HCT116 (cell line): ENCODE measurements around the gene UBA7. TPM values are rescaled to one million over a fixed set of nuclear protein-coding genes. Genes with fewer than 3 reads are reported as not detected.

Source experiments
- ATAC-seq: fragments of 200-7000 bp; cut with Tn5 transposase; 2 replicates; pipeline ENCODE4 v1.9.1; 2020; ENCODE audit warnings: mild to moderate bottlenecking, moderate library complexity
- BruUV-seq: library from RNA; stranded (reverse); fragments of 400-500 nt; replicated peaks from 2 replicates; lab custom pipeline; 2021; lab: Mats Ljungman, UMichigan
- CTCF ChIA-PET: fragments of 300-600 bp; sonication (Branson Sonifier 250); formaldehyde crosslinking; loops from one replicate; lab custom pipeline; 2021; ENCODE audit warnings: antibody characterized with exemption; lab: Charles Lee
- POLR2A ChIA-PET: fragments of 300-600, 350-600 bp; sonication (Branson Sonifier 250); formaldehyde crosslinking; loops from one replicate; lab custom pipeline; 2021; ENCODE audit warnings: antibody characterized with exemption; lab: Charles Lee
- RAD21 ChIA-PET, 2 experiments: fragments of 300-600 bp; sonication (Branson Sonifier 250); formaldehyde crosslinking; loops; one replicate each; lab custom pipeline; 2023; ENCODE audit warnings: low total read pairs in 2 of 2; ENCODE audit not compliant: uncharacterized antibody in 2 of 2, unreplicated experiment in 2 of 2, low non-redundant PET in 1 of 2; lab: Charles Lee
- DNase-seq: peaks from one replicate; pipeline ENCODE4 v3.0.0-alpha.2; 2010; ENCODE audit warnings: low read depth, low spot score
- H2AFZ ChIP-seq: fragments of 200-600 bp; shearing (Covaris generic), sonication (generic); 2 replicates; pipeline ENCODE4 v1.6.1; 2017; ENCODE audit warnings: low read depth, mixed run types, mixed read lengths, antibody characterized with exemption, low read length; ENCODE audit not compliant: poor library complexity, severe bottlenecking
- H3K27ac ChIP-seq: 2 replicates; pipeline ENCODE4 v1.5.1; 2012; ENCODE audit warnings: low read depth, low read length
- H3K27me3 ChIP-seq: fragments of 200-600 bp; sonication (generic); 2 replicates; pipeline ENCODE4 v1.6.1; 2016; ENCODE audit warnings: mixed run types, low read length, mixed read lengths; ENCODE audit not compliant: insufficient read depth
- H3K36me3 ChIP-seq, 2 experiments: fragments of 200-500 bp in 1 of 2; fragments of 200-600 bp in 1 of 2; sonication (Bioruptor generic) in 1 of 2; sonication (generic) in 1 of 2; 2 replicates each; pipeline versions ENCODE4 v1.5.1 to v1.6.1; 2014 to 2016; ENCODE audit warnings: low read length in 2 of 2, inconsistent platforms in 1 of 2, mixed read lengths in 1 of 2, mixed run types in 1 of 2; ENCODE audit not compliant: insufficient read depth in 2 of 2, control insufficient read depth in 1 of 2
- H3K4me1 ChIP-seq, 2 experiments: fragments of 200-600 bp in 1 of 2; sonication (generic) in 1 of 2; 2 replicates each; pipeline versions ENCODE4 v1.5.1 to v1.6.1; 2012 to 2017; ENCODE audit warnings: low read length in 2 of 2, inconsistent platforms in 1 of 2, mild to moderate bottlenecking in 1 of 2, mixed read lengths in 1 of 2, mixed run types in 1 of 2, moderate library complexity in 1 of 2; ENCODE audit not compliant: insufficient read depth in 2 of 2, control insufficient read depth in 1 of 2
- H3K4me2 ChIP-seq: fragments of 200-600 bp; sonication (generic); 2 replicates; pipeline ENCODE4 v1.6.1; 2017; ENCODE audit warnings: mixed run types, low read length, mixed read lengths
- H3K4me3 ChIP-seq, 2 experiments: fragments of 200-600 bp in 1 of 2; sonication (generic) in 1 of 2; replicated peaks in 1 of 2; 2 replicates each; pipeline ENCODE4 v1.5.1; 2011 to 2016; ENCODE audit warnings: low read length in 2 of 2, control low read depth in 1 of 2, low read depth in 1 of 2, mild to moderate bottlenecking in 1 of 2, mixed read lengths in 1 of 2, mixed run types in 1 of 2
- H3K79me2 ChIP-seq: fragments of 200-600 bp; sonication (generic); 2 replicates; pipeline ENCODE4 v1.6.1; 2017; ENCODE audit warnings: mild to moderate bottlenecking, mixed run types, low read length, moderate library complexity, mixed read lengths; ENCODE audit not compliant: insufficient read depth
- H3K9ac ChIP-seq: fragments of 200-600 bp; sonication (generic); 2 replicates; pipeline ENCODE4 v1.6.1; 2016; ENCODE audit warnings: low read length, mixed read lengths
- H3K9me2 ChIP-seq: fragments of 200-600 bp; sonication (generic), shearing (Covaris generic); 2 replicates; pipeline ENCODE4 v1.6.1; 2017; ENCODE audit warnings: mixed run types, mild to moderate bottlenecking, moderate library complexity; ENCODE audit not compliant: insufficient read depth
- H3K9me3 ChIP-seq, 2 experiments: fragments of 200-500 bp in 1 of 2; fragments of 200-600 bp in 1 of 2; sonication (Bioruptor generic) in 1 of 2; sonication (generic) in 1 of 2; 2 replicates each; pipeline ENCODE4 v1.6.1; 2014 to 2017; ENCODE audit warnings: low read length in 2 of 2, mixed read lengths in 2 of 2, inconsistent platforms in 1 of 2, low read depth in 1 of 2, mild to moderate bottlenecking in 1 of 2, mixed run types in 1 of 2, moderate library complexity in 1 of 2; ENCODE audit not compliant: control insufficient read depth in 1 of 2, insufficient read depth in 1 of 2
- H4K20me1 ChIP-seq: fragments of 200-600 bp; sonication (generic), shearing (Covaris generic); 2 replicates; pipeline ENCODE4 v1.6.1; 2017; ENCODE audit warnings: mixed run types, mild to moderate bottlenecking, moderate library complexity; ENCODE audit not compliant: insufficient read depth
- CBX3 ChIP-seq: IDR thresholded peaks from 2 replicates; pipeline ENCODE4 v1.6.1; 2012; ENCODE audit warnings: low read depth
- CEBPB ChIP-seq: IDR thresholded peaks from 2 replicates; pipeline ENCODE4 v1.6.1; 2012; ENCODE audit warnings: low read depth
- EGR1 ChIP-seq: IDR thresholded peaks from 2 replicates; pipeline ENCODE4 v1.6.1; 2012; ENCODE audit warnings: low read depth
- EZH2 ChIP-seq: fragments of 200-600 bp; sonication (generic); IDR thresholded peaks from 2 replicates; pipeline ENCODE4 v1.6.1; 2017; ENCODE audit warnings: antibody characterized with exemption, mixed run types
- JUND ChIP-seq: IDR thresholded peaks from 2 replicates; pipeline ENCODE4 v1.6.1; 2012
- POLR2A ChIP-seq: IDR thresholded peaks from 2 replicates; pipeline ENCODE4 v1.7.0; 2011; ENCODE audit warnings: borderline replicate concordance; ENCODE audit not compliant: insufficient read depth, insufficient read length; ENCODE audit errors: extremely low read depth
- POLR2AphosphoS5 ChIP-seq: IDR thresholded peaks from 2 replicates; pipeline ENCODE4 v1.6.1; 2011; ENCODE audit warnings: mild to moderate bottlenecking, low read depth, low read length, moderate library complexity
- RAD21 ChIP-seq: IDR thresholded peaks from 2 replicates; pipeline ENCODE4 v1.6.1; 2012; ENCODE audit warnings: low read depth, mild to moderate bottlenecking
- SIN3A ChIP-seq: IDR thresholded peaks from 2 replicates; pipeline ENCODE4 v1.6.1; 2012; ENCODE audit warnings: low read depth
- SP1 ChIP-seq: IDR thresholded peaks from 2 replicates; pipeline ENCODE4 v1.6.1; 2012; ENCODE audit warnings: low read depth
- SRF ChIP-seq: IDR thresholded peaks from 2 replicates; pipeline ENCODE4 v1.6.1; 2012; ENCODE audit warnings: low read depth
- TCF7L2 ChIP-seq: IDR thresholded peaks from 2 replicates; pipeline ENCODE4 v1.7.0; 2011; ENCODE audit warnings: borderline replicate concordance, inconsistent platforms; ENCODE audit not compliant: insufficient read depth, insufficient read length; ENCODE audit errors: extremely low read depth
- YY1 ChIP-seq: IDR thresholded peaks from 2 replicates; pipeline ENCODE4 v1.6.1; 2011; ENCODE audit warnings: low read length, low read depth, moderate library complexity, mild to moderate bottlenecking; ENCODE audit not compliant: insufficient replicate concordance; ENCODE audit errors: extremely low read depth
- ZFX ChIP-seq: fragments of 450-650 bp; IDR thresholded peaks from 2 replicates; pipeline ENCODE4 v1.6.1; 2017
- ZNF274 ChIP-seq: fragments of 200-500 bp; sonication (Bioruptor generic); IDR thresholded peaks from 2 replicates; pipeline ENCODE4 v1.6.1; 2014; ENCODE audit warnings: mild to moderate bottlenecking, low read depth, low read length, inconsistent platforms
- intact Hi-C: fragments of 100-400 bp; cut with micrococcal nuclease; formaldehyde crosslinking; loops from 2 replicates; pipeline ENCODE4 v1.10.0; 2022
- total RNA-seq: library from RNA; stranded (reverse); gene quantifications from one replicate; pipeline ENCODE4 v1.2.1, GENCODE V29; 2021; ENCODE audit not compliant: unreplicated experiment
- TF ChIP-seq, protein P1 (sequence below): IDR thresholded peaks from 2 replicates; pipeline ENCODE4 v1.6.1; 2012
- TF ChIP-seq, protein P2 (sequence below): IDR thresholded peaks from 2 replicates; pipeline ENCODE4 v1.6.1; 2012; ENCODE audit warnings: low read depth
- TF ChIP-seq, protein P3 (sequence below): IDR thresholded peaks from 2 replicates; pipeline ENCODE4 v1.6.1; 2012
- TF ChIP-seq, protein P4 (sequence below), 3 experiments: fragments of 200-600 bp in 1 of 3; sonication (generic) in 1 of 3; IDR thresholded peaks in 2 of 3; conservative IDR thresholded peaks in 1 of 3; 2 replicates each; pipeline ENCODE4 v1.5.1; 2012 to 2017; ENCODE audit warnings: low read depth in 2 of 3, low read length in 2 of 3, antibody characterized with exemption in 1 of 3, borderline replicate concordance in 1 of 3, control low read depth in 1 of 3, mild to moderate bottlenecking in 1 of 3, mixed read lengths in 1 of 3, mixed run types in 1 of 3, moderate library complexity in 1 of 3; ENCODE audit not compliant: insufficient read depth in 1 of 3

The UBA7 gene
- total RNA-seq, 1 experiment from 2014 or later, result 2.6 TPM

DNA sequence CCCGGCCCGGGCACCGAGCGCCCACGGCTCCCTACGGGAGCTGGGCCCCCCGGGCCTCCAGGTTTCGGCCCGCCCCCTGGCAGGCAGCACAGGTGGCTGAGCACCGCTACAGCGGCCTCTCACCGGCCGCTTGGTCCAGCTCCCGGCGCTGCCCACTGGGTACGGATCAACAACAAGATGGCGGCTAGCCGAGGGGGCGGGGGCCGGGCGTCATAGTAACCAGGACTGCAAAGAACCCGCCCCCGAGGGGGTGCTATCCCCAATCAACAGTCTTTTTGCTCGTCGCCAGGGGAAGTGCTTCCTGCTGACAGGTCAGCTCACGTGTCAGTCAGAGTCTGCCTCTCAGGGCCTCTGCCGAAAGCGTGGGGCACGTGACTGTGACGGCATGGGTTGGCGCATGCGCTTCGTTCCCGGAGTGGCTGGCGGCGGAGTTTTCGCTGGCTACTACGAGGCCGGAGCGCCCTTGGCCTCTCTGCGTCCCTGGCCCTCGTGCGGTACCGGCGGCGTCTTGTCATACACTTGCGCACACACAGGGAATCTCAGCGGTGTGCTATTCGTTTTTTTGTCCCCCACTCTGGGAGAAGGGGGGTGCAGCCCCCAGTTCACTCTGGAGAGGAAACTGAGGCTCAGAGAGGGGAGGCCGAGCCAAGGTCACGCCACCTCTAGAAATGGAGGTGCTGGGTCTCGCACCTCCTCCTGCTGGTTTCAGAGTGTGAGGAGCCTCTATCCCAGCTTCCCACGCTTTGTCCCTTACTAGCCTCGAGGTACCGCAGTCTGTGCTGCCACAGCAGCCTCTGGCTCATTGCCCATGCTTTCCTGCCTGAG lies 27.2 kb downstream of the UBA7 start, which contains the start of gene IP6K1:
Gene IP6K1 (minus strand): TSS at position 186 of the 825 bp plus-strand sequence. CDS start 38,502 bp downstream, outside the sequence.
- BruUV-seq, result no TSS peak
- Histone ChIP-seq H3K27me3 (no peaks in the 10 kb centered on the region), H3K4me3 (peak within 1 kb of the TSS; percentile 54 to 90), H3K79me2 (peaks cover 47% of the 10 kb centered on the region), H3K4me2 (peak within 1 kb of the TSS; percentile 97), H3K9ac (peak within 1 kb of the TSS; percentile 89), H3K9me2 (no peaks in the 10 kb centered on the region), H3K27ac (peak within 1 kb of the TSS; percentile 73), H4K20me1 (no peaks in the 10 kb centered on the region), H2AFZ (no peak within 1 kb of the TSS), H3K4me1 (peaks cover 7 to 18% of the 10 kb centered on the region in 2 experiments; a peak in 3 of 4 replicates), H3K36me3 (peaks cover 3 to 4% of the 10 kb centered on the region in 2 experiments; a peak in 2 of 4 replicates), H3K9me3 (no peaks in the 10 kb centered on the region)
- ChIA-PET RAD21 (no interaction called here), POLR2A (interaction anchor here (0.6 to 1.1 kb wide), 3 partner anchors 9 to 16 kb away, joined by 3 to 4 read pairs (median 4); no protein-coding TSS in a partner anchor), CTCF (interaction anchor here (0.8 to 2.9 kb wide), 2 partner anchors 16 to 83 kb away, joined by 3 to 15 read pairs; partner anchors contain the start of gene INKA1)
- peak; percentile 99 for ATAC-seq
- intact Hi-C loops, result loop anchor here (1.0 kb wide), 1 partner anchor 31 kb away; no protein-coding TSS in a partner anchor
- no peak for TF ChIP-seq CBX3
- TF ChIP-seq, protein P1, sequence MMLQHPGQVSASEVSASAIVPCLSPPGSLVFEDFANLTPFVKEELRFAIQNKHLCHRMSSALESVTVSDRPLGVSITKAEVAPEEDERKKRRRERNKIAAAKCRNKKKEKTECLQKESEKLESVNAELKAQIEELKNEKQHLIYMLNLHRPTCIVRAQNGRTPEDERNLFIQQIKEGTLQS, result no peak
- peak; percentile 69 for TF ChIP-seq TCF7L2
- peak; percentile 92 for TF ChIP-seq POLR2AphosphoS5
- no peak; the same call in 1 of the 2 replicates for TF ChIP-seq SIN3A
- TF ChIP-seq POLR2A, result peak; percentile 94
- TF ChIP-seq ZNF274, result no peak
- TF ChIP-seq ZFX, result peak; percentile 75; the same call in 1 of the 2 replicates
- no peak for TF ChIP-seq JUND
- TF ChIP-seq YY1, result peak; percentile 95
- peak; percentile 98 for TF ChIP-seq SP1
- TF ChIP-seq, protein P2, sequence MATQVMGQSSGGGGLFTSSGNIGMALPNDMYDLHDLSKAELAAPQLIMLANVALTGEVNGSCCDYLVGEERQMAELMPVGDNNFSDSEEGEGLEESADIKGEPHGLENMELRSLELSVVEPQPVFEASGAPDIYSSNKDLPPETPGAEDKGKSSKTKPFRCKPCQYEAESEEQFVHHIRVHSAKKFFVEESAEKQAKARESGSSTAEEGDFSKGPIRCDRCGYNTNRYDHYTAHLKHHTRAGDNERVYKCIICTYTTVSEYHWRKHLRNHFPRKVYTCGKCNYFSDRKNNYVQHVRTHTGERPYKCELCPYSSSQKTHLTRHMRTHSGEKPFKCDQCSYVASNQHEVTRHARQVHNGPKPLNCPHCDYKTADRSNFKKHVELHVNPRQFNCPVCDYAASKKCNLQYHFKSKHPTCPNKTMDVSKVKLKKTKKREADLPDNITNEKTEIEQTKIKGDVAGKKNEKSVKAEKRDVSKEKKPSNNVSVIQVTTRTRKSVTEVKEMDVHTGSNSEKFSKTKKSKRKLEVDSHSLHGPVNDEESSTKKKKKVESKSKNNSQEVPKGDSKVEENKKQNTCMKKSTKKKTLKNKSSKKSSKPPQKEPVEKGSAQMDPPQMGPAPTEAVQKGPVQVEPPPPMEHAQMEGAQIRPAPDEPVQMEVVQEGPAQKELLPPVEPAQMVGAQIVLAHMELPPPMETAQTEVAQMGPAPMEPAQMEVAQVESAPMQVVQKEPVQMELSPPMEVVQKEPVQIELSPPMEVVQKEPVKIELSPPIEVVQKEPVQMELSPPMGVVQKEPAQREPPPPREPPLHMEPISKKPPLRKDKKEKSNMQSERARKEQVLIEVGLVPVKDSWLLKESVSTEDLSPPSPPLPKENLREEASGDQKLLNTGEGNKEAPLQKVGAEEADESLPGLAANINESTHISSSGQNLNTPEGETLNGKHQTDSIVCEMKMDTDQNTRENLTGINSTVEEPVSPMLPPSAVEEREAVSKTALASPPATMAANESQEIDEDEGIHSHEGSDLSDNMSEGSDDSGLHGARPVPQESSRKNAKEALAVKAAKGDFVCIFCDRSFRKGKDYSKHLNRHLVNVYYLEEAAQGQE, result no peak
- TF ChIP-seq CEBPB, result no peak
- TF ChIP-seq, protein P3, sequence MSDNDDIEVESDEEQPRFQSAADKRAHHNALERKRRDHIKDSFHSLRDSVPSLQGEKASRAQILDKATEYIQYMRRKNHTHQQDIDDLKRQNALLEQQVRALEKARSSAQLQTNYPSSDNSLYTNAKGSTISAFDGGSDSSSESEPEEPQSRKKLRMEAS, result peak; percentile 97
- TF ChIP-seq SRF, result no peak
- TF ChIP-seq EZH2, result no peak
- no peak for TF ChIP-seq RAD21
- peak; percentile 83 for TF ChIP-seq EGR1
- TF ChIP-seq, protein P4, sequence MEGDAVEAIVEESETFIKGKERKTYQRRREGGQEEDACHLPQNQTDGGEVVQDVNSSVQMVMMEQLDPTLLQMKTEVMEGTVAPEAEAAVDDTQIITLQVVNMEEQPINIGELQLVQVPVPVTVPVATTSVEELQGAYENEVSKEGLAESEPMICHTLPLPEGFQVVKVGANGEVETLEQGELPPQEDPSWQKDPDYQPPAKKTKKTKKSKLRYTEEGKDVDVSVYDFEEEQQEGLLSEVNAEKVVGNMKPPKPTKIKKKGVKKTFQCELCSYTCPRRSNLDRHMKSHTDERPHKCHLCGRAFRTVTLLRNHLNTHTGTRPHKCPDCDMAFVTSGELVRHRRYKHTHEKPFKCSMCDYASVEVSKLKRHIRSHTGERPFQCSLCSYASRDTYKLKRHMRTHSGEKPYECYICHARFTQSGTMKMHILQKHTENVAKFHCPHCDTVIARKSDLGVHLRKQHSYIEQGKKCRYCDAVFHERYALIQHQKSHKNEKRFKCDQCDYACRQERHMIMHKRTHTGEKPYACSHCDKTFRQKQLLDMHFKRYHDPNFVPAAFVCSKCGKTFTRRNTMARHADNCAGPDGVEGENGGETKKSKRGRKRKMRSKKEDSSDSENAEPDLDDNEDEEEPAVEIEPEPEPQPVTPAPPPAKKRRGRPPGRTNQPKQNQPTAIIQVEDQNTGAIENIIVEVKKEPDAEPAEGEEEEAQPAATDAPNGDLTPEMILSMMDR (IDR thresholded peaks at IDR 0.05 in 2 of 3, conservative IDR thresholded peaks at IDR 0.05 in 1 of 3; ENCODE audit: borderline replicate concordance in 1 of 3, insufficient read depth in 1 of 3, low read depth in 2 of 3, low read length in 2 of 3), result no peak
- DNase-seq, result peak; percentile 99
